NCI-H1048 (cell line): ENCODE measurements around the gene TMX1.

Experiments
- DNase-seq: peaks from one replicate; lab custom pipeline; 2025; lab: John Stamatoyannopoulos, UW

The TMX1 gene

DNA sequence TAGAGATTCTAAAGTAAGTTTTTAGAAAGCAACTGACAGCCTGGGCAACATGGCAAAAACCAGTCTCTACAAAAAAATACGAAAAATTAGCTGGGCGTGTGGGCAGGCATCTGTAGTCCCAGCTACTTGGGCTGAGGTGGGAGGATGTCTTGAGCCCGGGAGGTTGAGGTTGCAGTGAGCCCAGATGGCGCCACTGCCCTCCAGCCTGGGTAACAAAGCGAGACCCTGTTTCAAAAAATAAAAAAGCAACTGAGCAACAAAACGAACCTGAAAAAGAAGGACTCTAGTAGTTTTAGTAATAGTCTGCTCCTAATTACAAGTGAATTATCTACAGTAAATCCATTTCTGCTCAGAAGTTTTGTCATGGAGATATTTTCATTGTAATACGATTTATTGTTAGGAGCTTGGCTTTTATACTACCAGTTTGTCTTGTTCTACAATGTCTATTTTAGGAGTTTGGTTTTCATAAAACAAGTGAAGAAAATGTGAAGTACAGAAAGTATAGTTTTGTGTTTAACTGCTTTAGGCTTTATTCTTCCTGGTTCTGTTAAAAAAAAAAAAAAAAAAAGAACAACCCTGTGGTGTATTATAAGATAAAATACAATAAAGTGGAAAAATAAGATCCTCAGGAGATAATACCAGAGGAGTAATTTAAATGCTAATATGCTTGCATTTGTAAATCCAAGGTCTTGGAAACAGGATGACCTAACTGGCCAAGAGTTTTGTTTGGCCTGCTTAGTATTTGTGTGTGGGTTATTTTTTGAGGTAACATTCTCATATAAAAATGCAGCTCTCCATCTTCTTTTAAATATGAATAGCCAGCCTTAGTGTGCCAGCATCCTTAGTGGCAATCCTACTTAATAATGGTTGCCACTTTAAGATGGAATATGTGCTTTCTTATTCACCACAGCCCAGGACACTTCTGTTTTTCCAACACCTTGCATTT, 2.8 kb downstream of the TMX1 start:
- no peak for DNase-seq

DNA sequence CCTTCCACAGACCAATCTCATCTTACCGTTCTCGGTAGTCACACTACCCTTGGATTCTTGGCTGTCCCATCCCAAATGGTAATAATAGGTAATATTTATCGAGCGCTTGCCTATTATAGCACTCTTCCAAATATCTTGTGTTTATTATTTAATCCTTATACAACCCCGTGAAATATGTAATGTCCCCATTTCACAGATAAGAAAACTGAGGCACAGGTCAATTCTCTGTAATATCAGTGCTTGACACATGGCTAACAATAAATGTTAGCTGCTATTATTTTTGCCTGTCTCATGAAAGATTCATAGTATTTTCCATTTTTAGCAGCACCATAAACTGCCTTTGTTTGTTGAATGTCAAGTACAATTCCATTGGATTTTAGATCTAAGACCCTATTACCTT, 4.5 kb downstream of the TMX1 start:
- DNase-seq = no peak

DNA sequence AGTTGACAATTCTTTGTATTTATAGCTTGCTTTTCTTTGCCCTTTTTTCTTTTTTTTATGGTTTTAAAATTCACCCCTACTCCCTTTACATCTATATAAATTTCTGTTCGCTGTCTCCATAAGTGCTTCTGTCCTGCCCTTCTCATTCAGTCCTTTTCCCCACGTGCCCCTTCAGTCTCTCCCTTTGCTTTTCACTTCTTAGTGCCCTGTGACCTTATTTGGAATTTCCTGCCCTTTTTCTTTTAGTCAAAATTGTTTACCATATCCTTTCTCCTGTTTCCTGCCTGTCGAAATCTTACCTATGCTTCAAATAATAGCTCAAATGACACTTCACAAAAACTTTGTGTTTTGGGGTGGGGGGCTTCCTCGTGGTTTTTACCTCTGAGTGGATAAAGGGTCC, 6.0 kb downstream of the TMX1 start:
- DNase-seq = no peak

GRCh38 chr14:51248016-51248987, 8.3 kb downstream of the TMX1 start:
- DNase-seq = no peak

- no peak for DNase-seq
Measured at GRCh38 chr14:51251486-51251885, 11.4 kb downstream of the TMX1 start.

GRCh38 chr14:51253880-51254279, 13.8 kb downstream of the TMX1 start:
- DNase-seq = no peak

DNA sequence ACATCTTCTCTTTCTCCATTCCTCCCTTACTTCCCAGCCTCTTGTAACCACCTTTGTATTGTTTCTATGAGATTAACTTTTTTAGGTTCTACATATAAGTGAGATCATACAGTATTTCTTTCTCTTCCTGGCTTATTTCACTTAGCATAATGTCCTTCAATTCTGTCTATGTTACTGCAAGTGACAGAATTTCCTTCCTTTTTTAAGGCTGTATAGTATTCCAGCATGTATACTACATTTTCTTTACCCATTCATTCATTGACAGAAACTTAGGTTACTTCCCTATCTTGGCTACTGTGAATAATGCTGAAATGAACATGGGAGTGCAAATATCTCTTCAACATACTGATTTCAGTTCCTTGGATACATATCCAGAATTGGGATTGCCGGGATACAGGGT, 18.2 kb downstream of the TMX1 start:
- DNase-seq = no peak

DNA sequence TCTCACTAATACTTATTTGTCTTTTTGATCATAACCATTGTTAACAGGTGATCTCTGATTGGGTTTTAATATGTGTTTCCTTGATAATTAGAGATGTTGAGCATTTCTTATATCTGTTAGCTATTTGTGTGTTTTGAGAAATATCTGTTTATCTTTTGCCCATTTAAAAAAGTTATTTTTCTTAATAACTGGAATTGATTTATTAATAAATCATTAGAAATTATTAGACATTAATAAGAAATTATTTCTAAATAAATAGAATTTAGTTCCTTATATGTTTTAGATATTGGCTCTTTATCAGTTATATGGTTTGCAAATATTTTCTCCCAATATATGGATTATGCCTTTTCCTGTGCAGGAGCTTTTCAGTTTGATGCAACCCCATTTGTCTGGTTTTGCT, 18.7 kb downstream of the TMX1 start:
- no peak for DNase-seq

DNA sequence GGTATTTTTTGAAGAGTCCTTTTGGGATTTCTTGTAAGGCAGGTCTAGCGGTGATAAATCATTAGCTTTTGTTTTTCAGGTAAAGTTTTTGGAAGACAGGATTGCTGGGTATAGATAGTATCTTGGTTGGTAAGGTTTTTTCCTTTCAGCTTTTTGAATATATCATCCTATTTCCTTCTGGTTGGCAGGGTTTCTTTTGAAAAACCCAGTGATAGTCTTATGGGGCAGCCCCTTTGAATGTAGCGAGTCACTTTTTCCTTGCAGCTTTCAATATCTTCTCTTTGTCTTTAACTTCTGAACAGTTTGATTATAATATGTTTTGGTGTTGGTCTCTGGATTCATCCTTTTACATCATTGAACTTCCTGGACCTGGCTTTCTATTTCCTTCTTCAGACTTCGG, 20.2 kb downstream of the TMX1 start:
- DNase-seq = no peak

- no peak for DNase-seq
Measured at GRCh38 chr14:51261151-51261550, 21.1 kb downstream of the TMX1 start.

DNA sequence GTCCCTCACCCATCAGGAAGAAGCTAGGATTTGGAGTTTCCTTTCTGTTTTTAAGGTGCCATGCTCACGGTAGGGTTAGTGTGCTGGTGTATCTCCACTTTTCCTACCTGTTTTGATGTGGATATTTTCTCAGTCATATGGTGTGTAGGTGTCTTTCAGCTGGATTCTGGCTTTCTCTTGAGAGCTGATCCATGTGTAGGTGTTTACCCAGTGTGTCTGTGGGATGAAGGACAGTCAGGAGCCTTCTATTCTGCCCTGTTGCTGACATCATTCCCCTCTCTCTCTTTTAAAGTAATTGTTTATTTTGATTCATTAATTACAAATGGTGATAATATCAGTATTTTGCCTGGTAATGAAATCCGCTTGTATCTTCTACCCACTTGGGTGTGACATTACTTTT, 22.8 kb downstream of the TMX1 start:
- DNase-seq = no peak

- DNase-seq = no peak
Measured at GRCh38 chr14:51269634-51270033, 29.6 kb downstream of the TMX1 start.

DNA sequence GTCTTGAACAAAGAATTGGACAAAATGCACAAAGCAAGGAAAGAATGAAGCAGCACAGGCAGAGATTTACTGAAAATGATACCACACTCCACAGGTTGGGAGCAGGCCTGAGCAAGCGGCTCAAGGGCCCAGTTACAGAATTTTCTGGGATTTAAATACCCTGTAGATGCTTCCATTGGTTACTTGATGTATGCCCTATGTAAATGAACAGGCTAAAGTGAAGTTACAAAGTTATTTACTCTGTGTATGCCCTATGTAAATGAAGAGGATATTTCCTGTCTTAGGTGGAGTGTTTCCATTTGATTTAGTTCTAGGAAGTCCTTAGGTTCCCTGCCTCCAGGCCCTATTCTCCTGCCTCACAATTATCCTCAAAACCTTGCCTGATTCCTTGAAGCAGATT, 36.6 kb downstream of the TMX1 start:
- DNase-seq = no peak

GRCh38 chr14:51277753-51278415, 37.8 kb downstream of the TMX1 start:
- no peak for DNase-seq

GRCh38 chr14:51282517-51282916, 42.5 kb downstream of the TMX1 start:
- no peak for DNase-seq

DNA sequence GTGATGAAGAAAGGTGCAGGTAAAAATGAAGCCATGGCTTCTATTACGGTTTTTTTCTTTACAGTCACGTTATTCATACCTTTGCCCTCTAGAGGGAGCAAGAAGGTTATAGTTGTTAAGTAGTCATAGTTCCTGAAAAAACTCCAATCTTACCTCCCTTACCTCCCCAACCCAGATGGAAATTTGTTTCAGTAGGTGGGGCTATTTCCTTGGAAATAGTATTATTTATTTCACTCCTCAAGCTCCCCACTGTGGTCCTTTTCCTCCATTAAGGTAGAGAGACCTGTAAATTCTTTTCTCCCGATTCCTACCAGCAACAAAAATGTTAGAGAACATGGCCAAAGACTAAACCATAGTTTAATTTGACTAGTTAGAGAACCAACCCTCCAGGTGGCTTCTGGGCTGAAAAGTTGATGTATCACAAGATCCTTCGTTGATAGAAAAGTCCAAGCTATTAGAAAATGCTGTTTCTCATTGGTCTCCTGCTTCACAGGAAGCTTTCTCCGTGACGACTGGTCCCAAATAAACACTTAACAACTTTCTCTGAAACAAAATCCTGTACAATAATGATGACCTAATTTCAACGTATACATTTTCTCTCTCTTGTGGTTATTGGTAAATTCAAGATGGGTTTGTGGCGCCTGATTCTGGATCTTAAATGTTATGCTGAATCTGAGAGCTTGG, 43.5 kb downstream of the TMX1 start:
- DNase-seq = peak; percentile 19

DNA sequence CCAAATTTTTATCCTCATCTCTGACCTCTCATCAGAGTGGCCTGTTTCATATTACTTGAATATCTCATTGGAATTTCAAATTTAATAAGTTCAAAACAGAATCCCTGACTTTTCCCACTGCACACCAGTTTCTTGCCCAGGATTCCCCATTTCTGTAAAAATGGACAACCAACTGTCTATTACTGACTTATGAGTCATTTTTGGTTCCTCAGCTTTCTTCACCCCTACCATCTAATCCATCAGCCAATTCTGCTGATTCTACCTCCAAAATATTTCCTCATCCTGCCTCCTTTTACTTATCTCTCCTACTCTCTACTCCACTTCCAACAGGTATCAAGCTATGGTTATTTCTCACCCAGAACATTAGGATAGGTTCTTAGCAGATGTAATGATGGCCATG, 44.2 kb downstream of the TMX1 start:
- no peak for DNase-seq

GRCh38 chr14:51285120-51285519, 45.1 kb downstream of the TMX1 start:
- no peak for DNase-seq

DNA sequence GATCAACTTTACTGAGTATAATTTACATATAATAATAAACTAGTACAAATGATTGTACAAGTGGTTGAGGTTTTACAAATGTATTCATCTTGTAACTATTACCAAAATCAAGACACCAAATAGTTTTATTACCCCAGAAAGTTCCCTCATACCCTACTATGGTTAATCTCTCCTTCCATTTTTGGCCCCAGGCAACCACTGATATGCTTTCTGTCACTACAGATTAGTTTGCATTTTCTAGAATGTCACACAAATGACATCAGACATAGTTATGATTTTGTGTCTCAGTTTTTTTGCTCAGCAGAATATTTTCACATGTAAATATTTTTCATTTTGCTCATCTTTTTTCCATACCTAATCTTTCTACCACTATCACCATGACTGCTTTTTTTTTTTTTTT, 49.1 kb downstream of the TMX1 start:
- no peak for DNase-seq

- DNase-seq = no peak
Measured at GRCh38 chr14:51290132-51290531, 50.1 kb downstream of the TMX1 start.

DNA sequence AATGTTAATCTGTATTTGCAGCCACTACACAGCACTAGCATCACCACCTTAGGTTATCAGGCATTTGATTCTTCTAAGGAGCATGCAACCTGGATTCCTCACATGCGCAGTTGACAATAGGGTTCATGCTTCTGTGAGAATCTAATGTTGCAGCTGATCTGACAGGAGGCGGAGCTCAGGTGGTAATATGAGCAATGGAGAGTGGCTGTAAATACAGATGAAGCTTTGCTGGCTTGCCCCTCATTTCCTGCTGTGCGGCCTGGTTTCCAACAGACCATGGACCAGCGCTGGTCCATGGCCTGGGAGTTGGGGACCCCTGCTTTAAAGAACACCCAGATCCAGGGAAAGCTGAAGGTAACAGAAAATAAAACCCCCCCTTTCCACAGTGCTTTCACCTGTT, 51.0 kb downstream of the TMX1 start:
- DNase-seq = no peak
